IPS DF 6.9 (cell line): ENCODE data around the gene PCSK7.
"Not testable (repeated sequence)": the region's sequence is repeated elsewhere in the genome, so short reads cannot be mapped to it uniquely, and the experiment has no call there.

Experiments
- DNase-seq: peaks from one replicate; pipeline ENCODE4 v3.0.0-alpha.2; 2013; ENCODE audit warnings: low read depth, low spot score
- H3K27ac ChIP-seq: one replicate; pipeline ENCODE4 v1.5.1; 2013; ENCODE audit warnings: low read length, control low read depth
- H3K27me3 ChIP-seq: 2 replicates; pipeline ENCODE4 v1.6.1; 2013; ENCODE audit warnings: mild to moderate bottlenecking, low read length; ENCODE audit not compliant: control insufficient read depth, insufficient read depth
- H3K36me3 ChIP-seq: 2 replicates; pipeline ENCODE4 v1.6.1; 2013; ENCODE audit warnings: low read length; ENCODE audit not compliant: control insufficient read depth, insufficient read depth
- H3K4me1 ChIP-seq: 2 replicates; pipeline ENCODE4 v1.6.1; 2013; ENCODE audit warnings: low read length; ENCODE audit not compliant: control insufficient read depth, insufficient read depth
- H3K4me3 ChIP-seq: 2 replicates; pipeline ENCODE4 v1.5.1; 2013; ENCODE audit warnings: mild to moderate bottlenecking, low read length
- H3K9me3 ChIP-seq: 2 replicates; pipeline ENCODE4 v1.6.1; 2013; ENCODE audit warnings: low read length, inconsistent platforms; ENCODE audit not compliant: control insufficient read depth, insufficient read depth
- WGBS: extraction: QIAGEN DNeasy Blood & Tissue Kit; methylation state at CpG from one replicate; pipeline ENCODE4 v1.1.7; 2013; ENCODE audit warnings: mixed read lengths, missing lambda C conversion rate; ENCODE audit not compliant: insufficient read length, insufficient coverage; 5-methylcytosine and 5-hydroxymethylcytosine counted together

The PCSK7 gene

DNA sequence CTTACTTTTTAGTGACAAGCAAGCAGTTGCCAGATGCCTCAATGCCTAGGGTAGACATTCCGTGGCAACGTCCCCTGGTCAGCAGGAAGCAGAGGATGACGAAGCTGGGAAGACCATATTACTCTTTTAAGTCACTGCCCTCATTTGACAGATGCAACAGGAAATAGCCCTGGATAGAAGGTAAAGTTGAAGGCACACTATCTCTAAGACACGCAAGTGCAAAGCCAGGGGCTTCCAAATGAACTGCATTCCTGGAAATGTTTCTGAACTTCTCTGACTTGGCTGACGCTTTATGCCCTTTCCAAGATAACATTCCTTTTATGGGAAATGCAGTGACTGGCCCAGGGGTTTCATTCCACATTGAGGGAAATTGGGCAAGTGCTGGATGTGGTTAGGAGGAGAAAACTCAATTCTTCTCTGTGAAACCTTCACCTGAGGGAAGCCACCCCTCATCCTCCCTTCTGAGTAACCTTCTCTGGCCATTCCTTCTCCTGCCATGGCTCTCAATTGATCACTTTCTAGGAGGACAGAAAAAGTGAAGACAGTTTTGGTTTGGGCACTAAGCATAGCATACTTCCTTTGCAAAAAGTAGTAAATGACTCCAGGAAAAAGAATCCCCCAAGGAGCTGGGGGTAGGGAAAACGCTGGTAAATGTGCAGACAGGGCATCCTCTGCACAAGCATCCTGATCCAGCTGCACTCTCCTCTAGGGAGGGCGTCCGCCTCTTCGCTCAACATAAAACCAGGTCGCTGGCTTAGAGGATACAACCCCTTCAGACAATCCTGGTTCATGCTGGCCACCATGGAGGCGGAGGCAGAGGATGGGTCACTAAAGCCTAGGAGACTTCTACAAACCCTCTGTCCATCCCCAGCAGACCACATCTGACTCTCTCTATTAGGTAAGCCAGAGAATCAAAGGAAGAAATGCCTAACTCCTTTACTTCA is 14.5 kb downstream of the PCSK7 start:
- Histone ChIP-seq H3K27me3 (no peaks in the 10 kb centered on the region), H3K4me3 (no peak overlapping the region), H3K27ac (no peak overlapping the region), H3K9me3 (no peaks in the 10 kb centered on the region), H3K4me1 (no peaks in the 10 kb centered on the region), H3K36me3 (peaks cover 15% of the 10 kb centered on the region; the same call in 1 of the 2 replicates)
- WGBS = no CpG with 5 or more reads among the region's 11 CpGs
- DNase-seq = no peak

DNA sequence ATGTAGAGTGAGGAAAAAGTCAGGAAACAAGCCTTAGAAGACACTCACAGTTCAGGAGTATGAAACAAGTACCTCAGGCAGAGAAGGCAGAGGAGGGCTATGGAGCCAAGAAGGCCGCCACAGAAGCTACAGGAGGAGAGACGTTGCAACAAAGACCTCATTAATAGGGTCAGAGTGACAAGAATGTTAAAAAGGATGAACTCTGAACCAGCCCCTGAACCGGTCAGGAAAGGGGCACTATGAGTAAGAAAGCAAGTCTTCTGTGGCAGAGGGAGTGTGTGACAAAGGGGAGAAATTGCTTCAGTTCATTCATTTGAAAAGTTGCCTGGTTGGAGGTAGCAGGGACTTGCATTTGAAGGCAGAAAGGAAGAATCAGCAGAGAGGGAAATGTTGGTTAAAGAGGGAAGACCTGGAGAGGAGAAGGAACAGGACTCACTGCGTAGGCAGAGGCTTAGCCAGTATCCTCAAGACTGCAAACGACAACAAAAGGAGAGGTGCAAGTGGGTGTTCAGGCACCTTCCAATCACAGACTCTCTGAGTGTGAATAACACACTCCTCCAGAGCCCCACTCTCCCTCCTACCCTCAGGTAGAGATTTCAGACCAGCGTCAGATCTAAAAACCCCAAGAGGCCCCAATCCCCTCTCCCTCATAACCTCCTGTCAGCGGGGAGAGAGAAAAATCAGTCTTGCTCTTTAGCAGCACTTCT is 17.3 kb downstream of the PCSK7 start:
- no CpG with 5 or more reads among the region's 7 CpGs for WGBS
- Histone ChIP-seq H3K4me3 (no peak overlapping the region), H3K9me3 (no peaks in the 10 kb centered on the region), H3K4me1 (no peaks in the 10 kb centered on the region), H3K27ac (no peak overlapping the region), H3K27me3 (no peaks in the 10 kb centered on the region), H3K36me3 (peaks cover 12% of the 10 kb centered on the region; the same call in 1 of the 2 replicates)
- no peak for DNase-seq

DNA sequence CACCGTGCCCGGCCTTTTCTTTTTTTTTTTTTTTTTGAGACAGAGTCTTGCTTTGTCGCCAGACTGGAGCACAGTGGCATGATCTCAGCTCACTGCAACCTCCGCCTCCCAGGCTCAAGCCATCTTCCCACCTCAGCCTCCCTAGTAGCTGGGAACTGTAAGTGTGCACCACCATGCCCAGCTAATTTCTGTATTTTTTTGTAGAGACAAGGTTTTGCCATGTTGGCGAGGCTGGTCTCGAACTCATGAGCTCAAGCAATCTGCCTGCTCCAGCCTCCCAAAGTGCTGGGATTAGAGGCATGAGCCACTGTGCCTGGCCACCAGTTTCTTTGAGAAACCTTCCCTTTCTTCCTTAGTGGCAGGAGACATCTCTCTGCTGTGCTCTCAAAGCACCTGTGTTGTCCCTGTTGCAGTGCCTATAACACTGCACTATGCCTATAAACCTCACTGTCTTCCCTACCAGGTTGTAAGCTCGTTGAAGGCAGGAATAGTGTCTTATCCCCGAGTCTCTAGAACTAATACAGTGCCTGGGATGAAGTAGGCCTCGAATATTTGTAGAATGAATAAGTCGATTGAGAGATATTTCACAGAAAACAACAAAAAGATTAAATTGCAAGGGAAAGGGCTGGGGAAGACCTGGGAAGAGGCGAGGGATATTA is 19.0 kb downstream of the PCSK7 start:
- no peaks in the 10 kb centered on the region for H3K36me3 ChIP-seq
- WGBS = no CpG with 5 or more reads among the region's 11 CpGs
- no peaks in the 10 kb centered on the region for H3K9me3 ChIP-seq
- no peaks in the 10 kb centered on the region for H3K4me1 ChIP-seq
- no peaks in the 10 kb centered on the region for H3K27me3 ChIP-seq
- no peak for DNase-seq
- no peak overlapping the region for H3K4me3 ChIP-seq
- no peak overlapping the region for H3K27ac ChIP-seq

DNA sequence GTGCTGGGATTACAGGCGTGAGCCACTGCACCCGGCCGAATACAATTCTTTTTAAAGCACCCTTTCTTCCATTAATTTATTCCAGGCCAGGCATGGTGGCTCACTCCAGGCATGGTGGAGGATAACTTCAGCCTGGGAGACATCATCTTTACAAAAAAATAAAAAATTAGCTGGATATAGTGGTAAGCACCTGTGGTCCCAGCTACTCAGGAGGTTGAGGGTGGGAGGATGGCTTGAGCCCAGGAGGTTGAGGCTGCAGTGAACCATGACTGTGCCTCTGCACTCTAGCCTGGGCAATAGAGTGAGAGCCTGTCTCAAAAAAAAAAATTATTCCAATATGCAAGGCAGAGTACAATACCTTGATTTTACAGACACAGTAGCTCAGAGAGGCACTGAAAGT is 21.3 kb downstream of the PCSK7 start:
- Histone ChIP-seq H3K9me3 (no peaks in the 10 kb centered on the region), H3K27ac (no peak overlapping the region), H3K4me1 (no peaks in the 10 kb centered on the region), H3K36me3 (peaks cover 3% of the 10 kb centered on the region; the same call in 1 of the 2 replicates), H3K27me3 (no peaks in the 10 kb centered on the region), H3K4me3 (no peak overlapping the region)
- no peak for DNase-seq
- no CpG with 5 or more reads among the region's 3 CpGs for WGBS

DNA sequence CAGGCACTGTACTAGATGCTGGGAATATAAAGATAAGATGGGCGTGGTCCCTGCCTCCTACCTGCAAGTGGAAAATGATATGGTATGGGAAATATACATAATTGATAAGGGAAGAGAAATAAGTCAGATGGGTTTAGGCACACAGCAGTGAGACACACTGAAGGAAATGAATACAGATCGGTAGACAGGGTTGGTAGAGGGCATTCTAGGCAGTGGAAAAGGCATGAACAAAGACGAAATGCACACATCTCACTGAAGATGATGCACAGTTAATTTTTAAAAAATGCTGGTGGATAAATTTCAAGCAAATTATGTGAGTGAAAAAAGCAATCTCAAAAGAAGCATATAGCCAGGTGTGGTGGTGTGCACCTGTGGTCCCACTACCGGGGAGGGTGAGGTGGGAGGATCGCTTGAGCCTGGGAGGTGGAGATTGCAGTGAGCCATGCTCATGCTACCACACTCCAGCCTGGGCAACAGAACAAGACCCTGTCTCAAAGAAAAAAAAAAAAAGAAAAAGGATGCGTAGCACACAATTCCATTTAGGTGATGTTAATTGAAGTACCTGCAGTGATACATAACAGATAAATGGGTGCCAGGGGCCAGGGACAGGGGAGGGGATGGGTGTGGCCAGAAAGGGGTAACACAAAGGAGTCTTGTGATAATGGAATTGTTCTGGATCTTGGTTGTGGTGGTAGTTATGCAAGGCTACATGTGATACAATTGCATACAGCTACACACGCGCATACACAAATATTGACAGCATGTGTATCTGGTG is 22.3 kb downstream of the PCSK7 start:
- not testable (repeated sequence) for H3K4me1 ChIP-seq, H3K27me3 ChIP-seq, DNase-seq, H3K27ac ChIP-seq, H3K4me3 ChIP-seq, H3K9me3 ChIP-seq, H3K36me3 ChIP-seq
- WGBS = no CpG with 5 or more reads among the region's 8 CpGs

DNA sequence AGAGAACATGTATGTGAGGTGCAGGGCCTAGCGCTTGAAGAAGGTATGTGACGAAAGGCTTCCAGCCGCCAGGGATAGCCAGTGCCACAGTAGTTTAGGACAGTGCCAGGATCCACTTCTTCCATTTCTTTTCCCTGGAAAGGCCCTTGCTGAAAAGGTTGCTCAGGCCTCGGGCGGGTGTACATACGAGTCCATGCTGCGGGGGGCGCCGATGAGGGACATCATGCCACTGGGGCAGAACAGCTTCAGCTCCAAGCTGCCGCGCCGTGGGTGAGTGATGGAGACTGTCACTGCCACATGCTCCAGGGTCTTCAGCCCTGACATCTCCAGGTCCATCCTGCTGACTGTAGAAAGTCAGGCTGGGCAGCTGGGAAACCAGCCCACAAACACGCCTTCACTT is 23.2 kb downstream of the PCSK7 start:
- not testable (repeated sequence) for H3K36me3 ChIP-seq, H3K27ac ChIP-seq, H3K4me1 ChIP-seq, H3K4me3 ChIP-seq, H3K9me3 ChIP-seq, DNase-seq, H3K27me3 ChIP-seq
- WGBS = no CpG with 5 or more reads among the region's 13 CpGs

DNA sequence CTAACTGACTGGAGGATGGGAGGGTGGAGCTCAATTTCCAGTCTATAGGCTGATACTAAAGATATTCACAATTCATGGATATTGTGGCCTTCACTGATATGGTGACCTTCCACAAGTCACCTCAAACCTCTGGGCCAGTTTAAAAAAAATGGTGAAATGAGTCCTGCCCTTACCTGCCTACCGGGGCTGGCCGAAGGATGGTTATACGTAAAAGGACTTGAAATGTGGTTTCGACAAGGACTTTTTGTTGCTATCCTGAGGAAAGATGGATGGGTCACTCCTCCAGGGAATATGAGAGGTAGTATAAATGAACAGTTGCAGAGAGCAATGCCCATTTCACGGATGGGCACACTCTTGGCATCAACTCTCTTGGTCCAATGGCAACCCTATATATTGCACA is 24.4 kb downstream of the PCSK7 start:
- H3K36me3 ChIP-seq, H3K9me3 ChIP-seq, H3K27ac ChIP-seq, H3K4me3 ChIP-seq, DNase-seq, H3K27me3 ChIP-seq, H3K4me1 ChIP-seq: not testable (repeated sequence)
- no CpG with 5 or more reads among the region's 5 CpGs for WGBS

DNA sequence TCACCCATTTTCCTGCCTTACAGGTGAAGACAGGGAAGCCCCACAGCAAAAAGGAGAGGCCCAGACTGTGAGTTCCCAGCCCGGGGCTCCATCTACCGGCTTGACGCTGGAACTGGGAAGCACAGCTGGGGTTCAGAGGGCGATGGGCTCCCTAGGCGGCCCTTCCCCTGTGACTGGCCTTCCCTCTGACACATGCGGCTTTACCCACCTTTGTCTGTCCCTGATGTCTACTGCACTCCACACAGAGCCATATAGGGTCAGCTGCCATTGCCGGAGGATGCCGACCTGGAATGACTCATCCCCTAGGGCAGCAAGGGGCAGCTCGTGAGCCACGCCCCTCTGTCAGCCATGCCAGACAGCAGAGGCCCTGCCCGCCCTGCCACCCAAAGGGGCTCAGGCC is 25.0 kb downstream of the PCSK7 start:
- H3K36me3 ChIP-seq, H3K9me3 ChIP-seq, H3K27me3 ChIP-seq, H3K4me1 ChIP-seq, H3K4me3 ChIP-seq, DNase-seq, H3K27ac ChIP-seq: not testable (repeated sequence)
- no CpG with 5 or more reads among the region's 11 CpGs for WGBS

DNA sequence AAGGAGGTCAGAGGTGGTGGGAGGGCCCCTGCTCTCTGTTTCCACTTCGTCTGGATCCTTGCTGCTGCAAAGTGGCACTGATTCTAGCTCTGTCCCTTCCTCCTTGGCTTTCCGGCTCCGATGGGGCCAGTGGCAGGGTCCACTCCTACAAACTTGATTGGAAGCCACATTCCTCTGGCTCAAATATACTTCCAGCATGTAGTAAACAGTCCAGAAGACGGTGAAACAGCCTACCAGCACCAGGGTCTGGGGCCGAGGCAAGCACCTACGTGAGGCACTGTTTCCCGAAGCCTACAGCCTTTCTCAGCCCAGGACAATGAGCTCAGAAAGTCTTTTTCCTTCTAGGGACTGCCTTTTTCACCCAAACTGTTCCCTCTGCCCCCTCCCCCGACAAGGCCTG is 25.8 kb downstream of the PCSK7 start:
- WGBS = no CpG with 5 or more reads among the region's 8 CpGs

More for the DNA sequence above, 25.8 kb downstream of the PCSK7 start:
- not testable (repeated sequence) for H3K4me3 ChIP-seq, H3K9me3 ChIP-seq, H3K36me3 ChIP-seq, H3K4me1 ChIP-seq, H3K27ac ChIP-seq, DNase-seq, H3K27me3 ChIP-seq
